GM19328 (cell line): Measurements from ENCODE around the gene PRKD2.
"Not testable (repeated sequence)": the region's sequence is repeated elsewhere in the genome, so short reads cannot be mapped to it uniquely, and the experiment has no call there.

ENCODE experiments used
- ATAC-seq: cut with Tn5 transposase; IDR thresholded peaks from one replicate; pipeline ENCODE4 v1.9.1; 2021; ENCODE audit warnings: mild to moderate bottlenecking, moderate library complexity; ENCODE audit not compliant: unreplicated experiment

The PRKD2 gene

DNA sequence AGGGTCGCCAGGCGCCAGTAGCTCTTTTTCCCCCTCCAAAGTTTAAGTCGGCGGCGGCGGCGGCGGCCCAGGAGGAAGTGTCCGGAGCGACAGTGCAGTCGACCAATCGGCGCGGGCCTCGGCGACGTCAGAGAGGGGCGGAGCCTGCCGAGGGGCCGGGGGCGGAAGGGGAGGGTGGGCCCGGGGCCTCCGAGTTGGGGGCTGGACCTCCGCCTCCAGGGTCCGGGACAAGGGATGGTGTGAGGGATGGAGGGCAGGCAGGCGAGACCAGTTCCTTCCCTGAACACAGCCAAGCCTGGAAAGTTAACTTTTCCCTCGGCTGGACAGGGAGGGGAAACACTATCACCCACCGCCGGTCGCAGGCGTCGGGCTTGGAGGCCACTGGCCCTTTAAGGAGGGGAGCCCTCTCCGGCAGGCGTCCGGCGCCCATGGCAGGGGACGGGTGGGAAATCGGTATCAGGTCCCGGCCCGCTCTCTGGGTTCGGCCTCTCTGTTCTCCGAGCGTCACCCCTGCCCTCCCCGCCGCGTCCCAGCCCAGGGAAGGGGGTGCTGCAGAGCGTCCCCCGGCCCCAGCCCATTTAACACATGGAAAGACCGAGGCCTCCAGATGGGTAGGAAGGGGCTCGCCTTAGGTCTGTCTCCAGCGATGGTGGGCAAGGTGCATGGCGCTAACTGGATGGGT lies at the start of gene PRKD2:
PRKD2 (minus strand) TSS at position 81 of the 682 bp plus-strand sequence. CDS start 744 bp downstream, outside the sequence.
- peak; percentile 41 for ATAC-seq

DNA sequence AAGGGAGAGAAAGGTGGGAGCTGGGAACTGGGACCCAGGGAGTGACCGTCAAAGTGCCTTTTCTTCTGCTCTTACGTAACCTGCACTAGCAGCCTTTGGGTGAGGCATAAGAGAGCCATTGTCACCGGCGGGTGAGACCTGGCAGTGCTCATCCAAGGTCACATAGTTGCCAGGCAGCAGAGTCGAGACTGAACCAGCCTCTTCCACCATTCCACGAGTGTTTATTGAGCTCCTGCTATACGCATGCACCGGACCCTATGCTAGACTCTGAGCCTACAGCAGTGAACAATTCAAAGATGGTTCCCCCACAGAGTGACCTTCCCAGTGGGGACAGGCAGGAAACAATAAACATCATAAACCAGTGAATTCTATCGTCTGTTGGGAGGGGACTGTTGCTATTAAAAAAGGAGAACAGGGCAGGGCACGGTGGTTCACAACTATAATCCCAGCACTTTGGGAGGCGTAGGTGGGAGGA lies 47.9 kb upstream of the PRKD2 start:
- no peak for ATAC-seq

DNA sequence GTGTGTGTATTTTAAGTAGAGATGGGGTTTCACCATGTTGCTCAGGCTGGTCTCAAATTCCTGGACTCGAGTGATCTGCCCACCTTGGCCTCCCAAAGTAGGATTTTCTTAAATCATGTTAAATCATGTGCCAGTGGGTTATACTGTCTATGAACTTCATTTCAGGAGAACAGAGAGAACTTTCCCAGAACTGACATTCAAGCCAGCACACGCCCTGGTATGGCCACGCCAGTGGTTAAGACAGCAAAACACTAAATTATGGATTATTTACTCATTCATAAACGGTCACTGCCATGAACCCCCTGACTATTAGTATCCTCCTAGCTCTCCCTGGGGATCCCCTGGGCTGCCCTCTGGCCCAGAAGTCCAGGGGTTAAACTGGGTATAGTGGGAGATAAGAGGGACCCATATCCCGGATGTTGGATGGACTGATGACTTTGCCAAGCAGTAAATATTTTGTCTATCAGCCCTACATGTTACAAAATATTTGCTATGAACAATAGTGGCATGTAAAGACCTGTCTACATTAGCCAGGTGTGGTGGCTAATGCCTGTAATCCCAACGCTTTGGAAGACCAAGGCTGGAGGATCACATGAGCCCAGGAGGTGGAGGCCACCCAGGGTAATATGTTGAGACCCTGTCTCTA lies 45.5 kb upstream of the PRKD2 start:
- ATAC-seq, result no peak

DNA sequence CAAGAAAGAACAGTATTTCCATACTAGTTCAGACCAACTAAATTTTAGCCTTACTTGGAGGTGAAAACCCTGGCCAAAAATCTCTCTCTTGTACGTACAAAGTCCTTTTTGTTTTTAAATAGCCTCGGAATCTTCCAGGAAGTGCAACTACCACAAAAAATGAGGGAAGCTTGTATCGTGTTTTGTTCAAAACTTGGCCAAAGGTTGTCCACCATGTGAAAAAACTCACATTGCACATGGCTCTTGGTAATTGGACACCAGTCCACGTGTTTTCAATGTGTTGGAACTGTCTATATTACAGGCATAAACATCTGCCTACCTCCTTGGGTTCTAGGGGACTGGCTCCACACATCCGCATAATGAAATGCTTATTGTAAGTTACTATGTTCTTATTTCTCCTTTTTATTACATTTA lies 44.5 kb upstream of the PRKD2 start:
- no peak for ATAC-seq

DNA sequence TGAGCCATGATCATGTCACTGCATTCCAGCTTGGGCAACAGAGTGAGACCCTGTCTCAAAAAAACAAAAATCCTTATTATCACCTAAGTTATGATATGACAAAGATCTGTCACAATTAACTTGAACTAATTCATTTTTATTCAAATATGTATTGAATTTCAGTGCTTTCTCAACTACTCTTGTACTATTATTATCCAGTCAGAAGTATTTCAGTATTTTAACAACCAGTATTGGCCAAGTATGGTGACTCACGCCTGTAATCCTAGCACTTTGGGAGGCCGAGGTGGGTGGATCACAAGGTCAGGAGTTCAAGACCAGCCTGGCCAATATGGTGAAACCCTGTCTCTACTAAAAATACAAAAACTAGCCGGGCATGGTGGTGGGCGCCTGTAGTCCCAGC lies 44.0 kb upstream of the PRKD2 start:
- ATAC-seq, result not testable (repeated sequence)

DNA sequence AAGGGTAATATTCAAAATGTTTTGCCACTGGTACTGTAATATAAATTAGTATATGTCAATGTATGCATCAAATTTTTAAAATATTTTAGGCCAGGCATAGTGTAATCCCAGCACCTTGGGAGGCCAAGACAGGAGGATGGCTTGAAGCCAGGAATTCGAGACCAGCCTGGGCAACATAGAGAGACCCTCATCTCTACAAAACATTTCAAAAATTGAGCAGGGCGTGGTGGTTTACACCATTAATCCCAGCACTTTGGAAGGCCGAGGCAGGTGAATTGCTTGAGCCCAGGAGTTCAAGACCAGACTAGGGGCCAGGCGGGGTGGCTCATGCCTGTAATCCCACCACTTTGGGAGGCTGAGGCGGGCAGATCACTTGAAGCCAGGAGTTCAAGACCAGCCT lies 43.4 kb upstream of the PRKD2 start:
- no peak for ATAC-seq

- no peak for ATAC-seq
Measured at GRCh38 chr19:46759817-46760333, 43.0 kb upstream of the PRKD2 start.

DNA sequence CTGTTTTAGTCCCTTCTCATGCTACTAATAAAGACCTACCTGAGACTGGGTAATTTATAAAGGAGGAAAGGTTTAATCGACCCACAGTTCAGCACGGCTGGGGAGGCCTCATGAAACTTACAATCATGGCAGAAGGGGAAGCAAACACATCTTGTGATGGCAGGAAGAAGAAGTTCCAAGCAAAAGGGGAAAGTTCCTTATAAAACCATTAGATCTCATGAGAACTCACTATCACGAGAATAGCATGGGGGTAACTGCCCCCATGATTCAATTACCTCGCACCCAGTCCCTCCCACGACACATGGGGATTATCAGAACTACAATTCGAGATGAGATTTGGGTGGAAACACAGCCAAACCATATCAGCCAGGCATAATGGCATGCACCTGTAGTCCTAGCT lies 42.3 kb upstream of the PRKD2 start:
- ATAC-seq, result no peak

DNA sequence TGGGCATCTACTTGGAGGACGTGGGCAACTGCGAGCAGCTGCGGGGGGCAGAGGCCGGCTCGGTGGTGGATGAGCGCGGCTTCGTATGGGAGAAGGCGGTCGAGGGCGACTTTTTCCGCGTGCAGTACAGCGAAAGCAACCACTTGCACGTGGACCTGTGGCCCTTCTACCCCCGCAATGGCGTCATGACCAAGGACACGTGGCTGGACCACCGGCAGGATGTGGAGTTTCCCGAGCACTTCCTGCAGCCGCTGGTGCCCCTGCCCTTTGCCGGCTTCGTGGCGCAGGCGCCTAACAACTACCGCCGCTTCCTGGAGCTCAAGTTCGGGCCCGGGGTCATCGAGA lies 39.6 kb upstream of the PRKD2 start:
- ATAC-seq, result no peak

DNA sequence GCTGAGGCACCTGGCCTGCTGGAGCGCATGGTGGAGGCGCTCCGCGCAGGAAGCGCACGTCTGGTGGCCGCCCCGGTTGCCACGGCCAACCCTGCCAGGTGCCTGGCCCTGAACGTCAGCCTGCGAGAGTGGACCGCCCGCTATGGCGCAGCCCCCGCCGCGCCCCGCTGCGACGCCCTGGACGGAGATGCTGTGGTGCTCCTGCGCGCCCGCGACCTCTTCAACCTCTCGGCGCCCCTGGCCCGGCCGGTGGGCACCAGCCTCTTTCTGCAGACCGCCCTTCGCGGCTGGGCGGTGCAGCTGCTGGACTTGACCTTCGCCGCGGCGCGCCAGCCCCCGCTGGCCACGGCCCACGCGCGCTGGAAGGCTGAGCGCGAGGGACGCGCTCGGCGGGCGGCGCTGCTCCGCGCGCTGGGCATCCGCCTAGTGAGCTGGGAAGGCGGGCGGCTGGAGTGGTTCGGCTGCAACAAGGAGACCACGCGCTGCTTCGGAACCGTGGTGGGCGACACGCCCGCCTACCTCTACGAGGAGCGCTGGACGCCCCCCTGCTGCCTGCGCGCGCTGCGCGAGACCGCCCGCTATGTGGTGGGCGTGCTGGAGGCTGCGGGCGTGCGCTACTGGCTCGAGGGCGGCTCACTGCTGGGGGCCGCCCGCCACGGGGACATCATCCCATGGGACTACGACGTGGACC lies 39.1 kb upstream of the PRKD2 start:
- ATAC-seq, result no peak

DNA sequence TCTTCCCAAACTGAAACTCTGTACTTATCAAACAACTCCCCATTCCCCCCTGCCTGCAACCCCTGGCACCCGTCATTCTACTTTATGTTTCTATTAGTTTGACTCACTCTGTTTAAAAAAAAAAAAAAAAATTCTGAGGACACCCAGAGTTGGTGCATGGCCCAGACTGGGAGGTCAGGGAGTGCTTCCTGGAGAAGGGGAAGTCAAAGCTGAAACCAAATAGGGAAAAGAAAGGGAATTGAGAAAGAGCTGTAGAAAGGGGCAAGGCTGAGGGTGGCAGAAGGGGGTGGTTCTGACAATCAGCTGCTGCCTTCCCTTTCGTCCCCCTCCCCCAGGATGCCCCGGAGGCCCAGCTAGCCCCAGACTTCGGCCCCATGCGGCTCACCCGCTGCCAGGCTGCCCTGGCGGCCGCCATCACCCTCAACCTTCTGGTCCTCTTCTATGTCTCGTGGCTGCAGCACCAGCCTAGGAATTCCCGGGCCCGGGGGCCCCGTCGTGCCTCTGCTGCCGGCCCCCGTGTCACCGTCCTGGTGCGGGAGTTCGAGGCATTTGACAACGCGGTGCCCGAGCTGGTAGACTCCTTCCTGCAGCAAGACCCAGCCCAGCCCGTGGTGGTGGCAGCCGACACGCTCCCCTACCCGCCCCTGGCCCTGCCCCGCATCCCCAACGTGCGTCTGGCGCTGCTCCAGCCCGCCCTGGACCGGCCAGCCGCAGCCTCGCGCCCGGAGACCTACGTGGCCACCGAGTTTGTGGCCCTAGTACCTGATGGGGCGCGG lies 38.4 kb upstream of the PRKD2 start:
- ATAC-seq, result no peak

- ATAC-seq, result no peak
Measured at GRCh38 chr19:46753420-46754155, 36.7 kb upstream of the PRKD2 start.

DNA sequence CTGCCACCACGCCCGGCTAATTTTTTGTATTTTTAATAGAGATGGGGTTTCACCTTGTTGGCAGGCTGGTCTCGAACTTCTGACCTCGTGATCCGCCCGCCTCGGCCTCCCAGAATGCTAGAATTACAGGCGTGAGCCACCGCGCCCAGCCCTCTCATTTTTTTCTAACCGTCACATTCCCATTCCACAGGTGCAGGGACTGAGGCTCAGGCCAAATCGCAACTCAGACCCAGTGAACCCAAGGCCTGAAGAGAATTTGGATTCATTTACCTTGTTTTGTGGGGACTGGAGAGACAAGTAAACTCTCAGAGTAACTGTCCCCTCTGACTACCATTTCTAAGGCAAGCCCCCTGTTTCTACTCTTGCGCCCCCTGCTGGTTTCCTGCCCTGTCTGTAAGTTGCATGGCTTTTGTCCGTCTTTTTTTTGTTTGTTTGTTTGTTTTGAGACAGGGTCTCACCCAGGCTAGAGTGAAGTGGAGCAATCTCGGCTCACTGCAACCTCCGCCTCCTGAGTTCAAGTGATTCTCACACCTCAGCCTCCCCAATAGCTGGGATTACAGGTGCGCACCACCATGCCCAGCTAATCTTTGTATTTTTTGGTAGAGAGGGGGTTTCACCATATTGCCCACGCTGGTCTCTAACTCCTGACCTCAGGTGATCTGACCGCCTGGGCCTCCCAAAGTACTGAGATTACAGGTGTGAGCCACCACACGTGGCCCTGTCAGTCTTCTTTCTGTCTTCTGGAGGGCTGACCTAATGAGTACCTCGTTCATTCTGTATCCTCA lies 31.6 kb upstream of the PRKD2 start:
- ATAC-seq, result no peak

DNA sequence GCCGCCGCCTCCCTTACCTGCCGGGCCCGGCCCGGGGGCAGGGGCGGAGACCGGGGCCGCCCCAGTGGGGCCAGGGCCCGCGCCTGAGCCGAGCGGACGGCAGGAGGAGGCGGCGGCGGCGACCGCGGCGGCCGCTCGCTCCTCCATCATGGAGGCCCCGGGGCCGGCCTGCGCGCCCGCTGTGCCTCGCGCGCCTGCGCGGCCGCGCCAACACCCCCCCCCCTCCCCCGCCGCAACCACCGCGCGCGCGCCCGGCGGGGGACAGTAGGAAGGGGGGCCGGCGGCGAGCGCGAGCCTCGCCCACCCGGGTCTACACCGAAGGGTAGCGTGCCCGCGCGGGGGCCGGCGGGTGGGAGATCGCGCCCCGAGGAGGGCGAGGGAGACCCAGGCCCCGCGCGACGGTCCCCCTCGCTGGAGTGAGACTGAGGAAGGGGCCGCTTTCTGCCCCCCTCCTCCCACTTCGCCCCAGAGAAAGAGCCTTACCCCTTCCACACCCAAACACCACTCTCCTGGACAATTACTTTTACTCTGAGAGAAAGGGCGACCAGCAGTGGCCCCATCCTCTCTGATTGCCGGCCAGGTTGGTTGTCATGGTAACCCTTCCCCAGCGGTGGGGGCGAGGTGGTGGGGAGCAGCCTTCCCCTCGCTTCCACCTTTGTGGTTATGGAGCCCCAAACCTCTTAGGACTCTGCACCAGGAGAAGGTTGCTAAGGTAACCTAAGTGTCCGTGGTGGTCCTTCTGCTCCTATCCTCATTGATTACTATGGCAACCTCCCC lies 29.6 kb upstream of the PRKD2 start, which contains the start of gene STRN4:
STRN4 (minus strand) TSS at position 170 of the 777 bp plus-strand sequence; CDS start at position 150, 20 bp downstream.
- no peak for ATAC-seq

DNA sequence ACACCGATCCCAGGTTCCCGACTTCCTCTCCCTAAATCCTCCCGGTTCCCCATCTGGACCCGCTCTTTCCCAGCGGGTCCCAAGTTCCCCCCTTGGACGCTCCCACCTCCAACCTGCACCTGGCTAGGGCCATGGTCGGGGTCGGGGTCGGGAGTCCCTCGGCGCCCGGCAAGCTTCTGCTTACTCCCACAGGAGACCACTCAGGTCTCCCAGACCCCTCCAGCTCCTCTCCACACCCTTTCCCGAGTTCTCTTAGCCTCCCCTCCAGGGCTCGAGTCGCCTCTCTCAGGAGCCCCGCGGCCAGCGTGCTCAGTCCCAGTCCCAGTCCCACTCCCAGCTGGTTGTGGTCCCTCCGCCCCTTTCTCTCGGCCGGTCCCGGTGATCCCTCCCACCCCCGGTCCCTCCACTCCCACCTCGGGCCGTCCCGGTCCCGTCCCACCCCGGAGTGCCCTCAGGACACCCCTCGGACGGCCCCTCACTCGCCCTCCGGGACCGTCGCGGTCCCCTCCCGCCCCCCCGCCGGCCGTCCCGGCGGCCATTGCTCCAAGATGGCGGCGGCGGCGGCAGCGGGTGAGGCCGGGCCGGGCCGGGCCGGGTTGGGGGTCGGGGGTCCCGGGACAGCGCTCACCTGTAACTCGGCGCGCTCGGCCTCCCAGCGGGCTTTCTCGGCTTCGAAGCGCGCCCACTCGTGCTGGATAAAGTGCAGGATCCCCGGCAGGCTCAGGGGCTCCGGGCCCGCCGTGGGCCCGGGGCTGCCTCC lies 28.8 kb upstream of the PRKD2 start, which contains the start of gene FKRP:
FKRP (plus strand) TSS at position 537 of the 760 bp plus-strand sequence. CDS start 9,394 bp downstream, outside the sequence.
- ATAC-seq, result no peak

DNA sequence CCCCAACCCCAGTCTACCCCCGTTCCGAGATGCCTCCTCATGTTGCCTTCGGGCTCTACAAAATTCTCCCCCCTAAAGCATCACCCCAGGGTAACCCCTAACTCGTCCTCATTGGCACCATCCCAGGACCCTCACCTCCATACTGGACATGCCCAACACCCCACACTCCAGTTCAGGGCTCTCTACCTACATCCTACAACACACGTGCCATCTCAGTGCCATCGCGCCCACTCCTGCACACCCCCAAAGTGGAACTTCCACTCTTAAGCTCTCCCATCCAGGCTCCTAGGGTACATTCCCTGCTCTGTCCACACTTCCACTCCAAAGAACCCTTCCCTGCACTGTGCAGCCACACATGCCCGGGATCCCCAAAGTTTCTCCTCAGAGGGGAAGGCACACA lies 28.1 kb upstream of the PRKD2 start:
- ATAC-seq, result no peak

DNA sequence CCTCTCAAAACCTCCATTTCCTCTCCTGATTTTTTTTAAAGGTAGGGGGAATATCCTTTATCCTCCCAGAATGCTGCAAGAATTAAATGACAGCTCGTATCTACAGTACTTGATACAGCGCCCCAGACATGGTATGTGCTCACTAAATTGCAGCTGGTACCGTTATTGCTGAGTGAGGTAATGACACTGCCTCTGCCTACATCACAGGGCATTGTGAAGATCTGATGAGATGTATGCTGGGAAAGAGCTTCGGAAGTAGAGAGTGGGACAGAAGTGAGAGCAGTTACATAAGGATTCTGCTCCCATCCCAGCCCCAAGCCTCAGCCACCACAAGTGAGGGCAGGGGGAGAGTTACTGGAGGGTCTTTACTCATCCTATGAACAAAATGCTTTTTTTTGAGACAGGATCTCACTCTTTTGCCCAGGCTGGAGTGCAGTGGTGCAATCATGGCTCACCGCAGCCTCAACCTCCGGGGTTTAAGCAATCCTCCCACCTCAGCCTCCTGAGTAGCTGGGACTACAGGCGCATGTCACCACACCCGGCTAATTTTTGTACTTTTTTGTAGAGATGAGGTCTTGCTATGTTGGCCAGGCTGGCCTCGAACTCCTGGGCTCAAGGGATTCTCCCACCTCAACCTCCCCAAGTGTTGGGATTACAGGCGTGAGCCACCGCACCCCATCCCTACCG lies 27.2 kb upstream of the PRKD2 start:
- no peak for ATAC-seq
